ENCODE measurements around the gene STK35.

Gene STK35

GRCh38 chr20:2086177-2086979 is 15.2 kb upstream of the STK35 start:
- Histone ChIP-seq H3K27ac (ENCODE audit: insufficient read depth, low read length, poor library complexity, severe bottlenecking) (no peak overlapping the region), H3K27me3 (replicated peaks; ENCODE audit: control insufficient read depth, insufficient read depth, low read length, poor library complexity, severe bottlenecking) (peaks cover 5% of the 10 kb centered on the region), H3K9me3 (ENCODE audit: control insufficient read depth, low read length) (no peaks in the 10 kb centered on the region), H3K4me1 (ENCODE audit: control insufficient read depth, insufficient read depth, low read length, poor library complexity, severe bottlenecking) (no peaks in the 10 kb centered on the region), H3K4me3 (ENCODE audit: insufficient read depth, low read depth, low read length, poor library complexity, severe bottlenecking) (no peak overlapping the region), H3K36me3 (ENCODE audit: control insufficient read depth, insufficient read depth, low read length) (no peaks in the 10 kb centered on the region)
- DNase-seq, result no peak

- no peaks in the 10 kb centered on the region for H3K4me1 ChIP-seq (ENCODE audit: control insufficient read depth, insufficient read depth, low read length, poor library complexity, severe bottlenecking)
- H3K36me3 ChIP-seq (ENCODE audit: control insufficient read depth, insufficient read depth, low read length), result no peaks in the 10 kb centered on the region
- DNase-seq, result no peak
- peaks cover 9% of the 10 kb centered on the region for H3K27me3 ChIP-seq (replicated peaks; ENCODE audit: control insufficient read depth, insufficient read depth, low read length, poor library complexity, severe bottlenecking)
- no peak overlapping the region for H3K4me3 ChIP-seq (ENCODE audit: insufficient read depth, low read depth, low read length, poor library complexity, severe bottlenecking)
- H3K27ac ChIP-seq (ENCODE audit: insufficient read depth, low read length, poor library complexity, severe bottlenecking), result no peak overlapping the region
- no peaks in the 10 kb centered on the region for H3K9me3 ChIP-seq (ENCODE audit: control insufficient read depth, low read length)
These were observed 14.6 kb upstream of the STK35 start for GRCh38 chr20:2086980-2087377.

- no peak overlapping the region for H3K4me3 ChIP-seq (ENCODE audit: insufficient read depth, low read depth, low read length, poor library complexity, severe bottlenecking)
- H3K27ac ChIP-seq (ENCODE audit: insufficient read depth, low read length, poor library complexity, severe bottlenecking), result no peak overlapping the region
- peaks cover 10% of the 10 kb centered on the region for H3K27me3 ChIP-seq (replicated peaks; ENCODE audit: control insufficient read depth, insufficient read depth, low read length, poor library complexity, severe bottlenecking)
- H3K4me1 ChIP-seq (ENCODE audit: control insufficient read depth, insufficient read depth, low read length, poor library complexity, severe bottlenecking), result no peaks in the 10 kb centered on the region
- no peaks in the 10 kb centered on the region for H3K36me3 ChIP-seq (ENCODE audit: control insufficient read depth, insufficient read depth, low read length)
- no peaks in the 10 kb centered on the region for H3K9me3 ChIP-seq (ENCODE audit: control insufficient read depth, low read length)
- no peak for DNase-seq
These were observed 12.7 kb upstream of the STK35 start for GRCh38 chr20:2088891-2089290.

GRCh38 chr20:2089447-2089846 is 12.2 kb upstream of the STK35 start:
- H3K27ac ChIP-seq (ENCODE audit: insufficient read depth, low read length, poor library complexity, severe bottlenecking), result no peak overlapping the region
- H3K9me3 ChIP-seq (ENCODE audit: control insufficient read depth, low read length), result no peaks in the 10 kb centered on the region
- H3K27me3 ChIP-seq (replicated peaks; ENCODE audit: control insufficient read depth, insufficient read depth, low read length, poor library complexity, severe bottlenecking), result peaks cover 15% of the 10 kb centered on the region
- DNase-seq, result no peak
- no peak overlapping the region for H3K4me3 ChIP-seq (ENCODE audit: insufficient read depth, low read depth, low read length, poor library complexity, severe bottlenecking)
- H3K4me1 ChIP-seq (ENCODE audit: control insufficient read depth, insufficient read depth, low read length, poor library complexity, severe bottlenecking), result no peaks in the 10 kb centered on the region
- no peaks in the 10 kb centered on the region for H3K36me3 ChIP-seq (ENCODE audit: control insufficient read depth, insufficient read depth, low read length)

GRCh38 chr20:2093159-2093781 is 8.4 kb upstream of the STK35 start:
- Histone ChIP-seq H3K36me3 (ENCODE audit: control insufficient read depth, insufficient read depth, low read length) (no peaks in the 10 kb centered on the region), H3K4me1 (ENCODE audit: control insufficient read depth, insufficient read depth, low read length, poor library complexity, severe bottlenecking) (no peaks in the 10 kb centered on the region), H3K27me3 (replicated peaks; ENCODE audit: control insufficient read depth, insufficient read depth, low read length, poor library complexity, severe bottlenecking) (peaks cover 20% of the 10 kb centered on the region), H3K27ac (ENCODE audit: insufficient read depth, low read length, poor library complexity, severe bottlenecking) (no peak overlapping the region), H3K9me3 (ENCODE audit: control insufficient read depth, low read length) (no peaks in the 10 kb centered on the region), H3K4me3 (ENCODE audit: insufficient read depth, low read depth, low read length, poor library complexity, severe bottlenecking) (no peak overlapping the region)
- no peak for DNase-seq

DNA sequence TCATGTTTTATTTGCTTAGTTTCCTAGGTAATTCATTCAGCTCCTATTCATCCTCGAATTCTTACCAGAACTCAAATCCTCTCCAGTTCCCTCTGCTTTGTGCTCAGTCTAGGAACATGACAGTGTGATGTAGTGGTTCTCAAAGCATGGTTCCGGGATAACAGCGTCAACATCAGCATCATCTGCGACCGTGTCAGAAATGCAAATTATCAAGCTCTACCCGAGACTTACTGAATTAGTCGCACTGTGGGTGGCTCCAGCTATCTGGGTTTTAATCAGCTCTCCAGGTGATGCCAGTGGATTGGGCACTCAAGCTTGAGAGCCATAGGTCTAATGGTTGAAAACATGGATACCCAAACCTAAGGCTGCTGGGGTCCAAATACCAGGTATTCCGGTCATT is 7.7 kb upstream of the STK35 start:
- Histone ChIP-seq H3K9me3 (ENCODE audit: control insufficient read depth, low read length) (no peaks in the 10 kb centered on the region), H3K27me3 (replicated peaks; ENCODE audit: control insufficient read depth, insufficient read depth, low read length, poor library complexity, severe bottlenecking) (peaks cover 20% of the 10 kb centered on the region), H3K4me3 (ENCODE audit: insufficient read depth, low read depth, low read length, poor library complexity, severe bottlenecking) (no peak overlapping the region), H3K36me3 (ENCODE audit: control insufficient read depth, insufficient read depth, low read length) (no peaks in the 10 kb centered on the region), H3K4me1 (ENCODE audit: control insufficient read depth, insufficient read depth, low read length, poor library complexity, severe bottlenecking) (no peaks in the 10 kb centered on the region), H3K27ac (ENCODE audit: insufficient read depth, low read length, poor library complexity, severe bottlenecking) (no peak overlapping the region)
- DNase-seq, result no peak

DNA sequence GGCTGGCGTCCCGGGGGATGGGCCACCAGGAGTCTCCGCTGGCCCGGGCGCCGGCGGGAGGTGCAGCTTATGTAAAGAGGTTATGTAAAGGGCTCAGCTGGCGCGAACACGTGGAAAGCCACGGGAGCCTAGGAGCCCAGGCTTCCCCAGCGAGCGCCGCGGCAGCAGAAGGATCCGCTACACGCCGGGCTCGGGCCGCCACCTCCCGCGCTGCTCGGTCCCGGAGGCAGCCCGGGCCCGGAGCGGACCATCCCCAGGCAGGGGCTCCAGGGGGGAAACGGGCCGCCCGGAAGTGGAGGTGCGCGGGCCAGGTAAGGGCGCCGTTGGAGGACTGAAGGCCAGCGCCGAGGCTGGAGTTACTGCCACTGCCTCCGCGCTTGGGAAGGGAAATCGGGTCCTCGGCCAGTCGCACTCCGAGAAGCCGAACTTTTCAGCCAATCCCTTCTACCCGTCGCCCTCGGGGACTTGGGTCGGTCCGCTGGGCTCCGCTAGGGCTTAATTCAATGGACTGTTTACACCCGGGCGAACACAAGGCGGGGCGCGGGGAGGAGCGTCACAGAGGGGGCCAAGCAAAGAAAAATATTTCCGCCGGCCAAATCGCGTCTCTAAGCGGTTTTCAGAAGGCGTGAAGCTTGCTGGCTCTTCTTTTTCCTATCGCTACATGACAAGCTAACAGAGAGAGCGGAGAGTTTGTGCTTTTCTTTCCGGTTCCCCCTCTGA is 398 bp downstream of the STK35 start:
- DNase-seq, result peak; percentile 75 to 84 (median 81)
- Histone ChIP-seq H3K27me3 (replicated peaks; ENCODE audit: control insufficient read depth, insufficient read depth, low read length, poor library complexity, severe bottlenecking) (no peaks in the 10 kb centered on the region), H3K4me1 (ENCODE audit: control insufficient read depth, insufficient read depth, low read length, poor library complexity, severe bottlenecking) (peaks cover 24% of the 10 kb centered on the region), H3K36me3 (ENCODE audit: control insufficient read depth, insufficient read depth, low read length) (no peaks in the 10 kb centered on the region), H3K4me3 (ENCODE audit: insufficient read depth, low read depth, low read length, poor library complexity, severe bottlenecking) (peak overlapping the region; percentile 82), H3K27ac (ENCODE audit: insufficient read depth, low read length, poor library complexity, severe bottlenecking) (peak overlapping the region; percentile 98), H3K9me3 (ENCODE audit: control insufficient read depth, low read length) (no peaks in the 10 kb centered on the region)

DNA sequence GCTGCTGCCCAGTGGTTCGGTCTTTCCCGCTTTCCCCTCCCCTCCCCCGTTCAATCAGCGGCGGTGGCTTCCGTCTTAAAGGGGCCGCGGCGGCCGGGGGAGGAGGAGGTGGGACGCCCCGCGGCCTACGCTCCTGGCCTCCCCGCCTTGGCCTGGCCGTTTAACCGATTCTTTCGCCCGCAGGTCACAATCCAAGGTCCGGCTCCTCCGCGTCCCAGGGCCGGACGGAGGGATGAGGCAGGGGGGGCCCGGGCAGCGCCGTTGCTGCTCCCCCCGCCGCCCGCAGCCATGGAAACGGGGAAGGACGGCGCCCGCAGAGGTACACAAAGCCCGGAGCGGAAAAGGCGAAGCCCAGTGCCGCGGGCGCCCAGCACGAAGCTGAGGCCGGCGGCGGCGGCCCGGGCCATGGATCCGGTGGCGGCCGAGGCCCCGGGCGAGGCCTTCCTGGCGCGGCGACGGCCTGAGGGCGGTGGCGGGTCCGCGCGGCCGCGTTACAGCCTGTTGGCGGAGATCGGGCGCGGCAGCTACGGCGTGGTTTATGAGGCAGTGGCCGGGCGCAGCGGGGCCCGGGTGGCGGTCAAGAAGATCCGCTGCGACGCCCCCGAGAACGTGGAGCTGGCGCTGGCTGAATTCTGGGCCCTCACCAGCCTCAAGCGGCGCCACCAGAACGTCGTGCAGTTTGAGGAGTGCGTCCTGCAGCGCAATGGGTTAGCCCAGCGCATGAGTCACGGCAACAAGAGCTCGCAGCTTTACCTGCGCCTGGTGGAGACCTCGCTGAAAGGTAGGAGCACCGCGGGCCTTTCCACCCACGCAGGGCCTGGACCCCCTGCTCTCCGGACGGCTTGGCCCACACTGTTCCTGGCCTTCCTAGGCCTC is 1.2 kb downstream of the STK35 start:
- Histone ChIP-seq H3K36me3 (ENCODE audit: control insufficient read depth, insufficient read depth, low read length) (no peaks in the 10 kb centered on the region), H3K4me3 (ENCODE audit: insufficient read depth, low read depth, low read length, poor library complexity, severe bottlenecking) (peak overlapping the region; percentile 82), H3K27ac (ENCODE audit: insufficient read depth, low read length, poor library complexity, severe bottlenecking) (peak overlapping the region; percentile 98), H3K4me1 (ENCODE audit: control insufficient read depth, insufficient read depth, low read length, poor library complexity, severe bottlenecking) (peaks cover 24% of the 10 kb centered on the region), H3K9me3 (ENCODE audit: control insufficient read depth, low read length) (no peaks in the 10 kb centered on the region), H3K27me3 (replicated peaks; ENCODE audit: control insufficient read depth, insufficient read depth, low read length, poor library complexity, severe bottlenecking) (no peaks in the 10 kb centered on the region)
- DNase-seq, result peak; percentile 72 to 79 (median 76)

DNA sequence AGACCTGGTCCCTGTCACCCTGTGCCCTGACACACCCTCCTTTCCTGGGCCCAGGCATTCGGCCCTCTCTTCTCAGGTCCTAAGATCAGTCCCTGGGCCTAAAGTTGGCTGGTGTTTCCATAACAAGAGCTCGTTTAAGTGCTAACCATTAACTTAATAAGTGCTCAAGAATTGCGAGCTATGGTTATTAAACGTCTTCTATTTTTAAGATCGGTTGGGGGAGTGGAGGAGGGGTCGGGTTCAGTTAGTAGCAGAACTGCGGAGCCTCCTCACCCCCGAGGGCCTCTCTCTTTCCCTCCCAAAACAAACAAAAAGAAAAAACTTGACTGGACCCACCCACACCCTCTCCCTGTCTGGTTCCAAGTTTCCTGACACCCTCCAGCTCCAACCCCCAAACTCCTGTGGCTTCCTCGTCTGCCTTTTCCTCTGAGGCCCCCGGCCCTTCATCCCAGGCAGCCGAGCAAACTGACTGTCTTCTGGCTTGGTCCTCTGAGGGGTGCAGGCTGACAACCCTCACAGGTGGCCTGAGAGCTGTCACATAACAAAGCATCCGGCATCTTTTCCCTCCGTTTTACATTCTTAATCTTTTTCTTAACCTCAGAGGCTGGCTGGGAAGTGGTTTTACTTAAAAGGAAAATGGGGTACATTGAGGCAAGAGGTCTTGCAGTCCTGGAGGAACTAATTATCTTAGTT is 2.0 kb downstream of the STK35 start:
- no peak for DNase-seq
- H3K9me3 ChIP-seq (ENCODE audit: control insufficient read depth, low read length), result no peaks in the 10 kb centered on the region
- no peaks in the 10 kb centered on the region for H3K27me3 ChIP-seq (replicated peaks; ENCODE audit: control insufficient read depth, insufficient read depth, low read length, poor library complexity, severe bottlenecking)
- H3K4me3 ChIP-seq (ENCODE audit: insufficient read depth, low read depth, low read length, poor library complexity, severe bottlenecking), result peak overlapping the region; percentile 82
- peak overlapping the region; percentile 98 for H3K27ac ChIP-seq (ENCODE audit: insufficient read depth, low read length, poor library complexity, severe bottlenecking)
- H3K36me3 ChIP-seq (ENCODE audit: control insufficient read depth, insufficient read depth, low read length), result no peaks in the 10 kb centered on the region
- peaks cover 24% of the 10 kb centered on the region for H3K4me1 ChIP-seq (ENCODE audit: control insufficient read depth, insufficient read depth, low read length, poor library complexity, severe bottlenecking)

Measured in effector memory CD4-positive, alpha-beta T cell (primary cell).